Neuronal stem cell (in vitro differentiated cells): Measurements from ENCODE around the gene KRTAP10-2.
"Not testable (repeated sequence)": the region's sequence is repeated elsewhere in the genome, so short reads cannot be mapped to it uniquely, and the experiment has no call there.

ENCODE experiments used
- DNase-seq: peaks from one replicate; pipeline ENCODE4 v3.0.0-alpha.2; 2013; ENCODE audit warnings: low spot score
- H2AFZ ChIP-seq: one replicate; pipeline ENCODE4 v1.6.1; 2013; ENCODE audit warnings: mild to moderate bottlenecking, low read length, inconsistent platforms
- H2AK5ac ChIP-seq: 2 replicates; pipeline ENCODE4 v1.6.1; 2013; ENCODE audit warnings: low read depth, mild to moderate bottlenecking, inconsistent platforms, low read length, moderate library complexity, mixed read lengths
- H2BK120ac ChIP-seq: 2 replicates; pipeline ENCODE4 v1.6.1; 2013; ENCODE audit warnings: low read depth, mild to moderate bottlenecking, inconsistent platforms, low read length, moderate library complexity, mixed read lengths
- H2BK12ac ChIP-seq: one replicate; pipeline ENCODE4 v1.6.1; 2013; ENCODE audit warnings: low read length, inconsistent platforms
- H2BK15ac ChIP-seq: 2 replicates; pipeline ENCODE4 v1.6.1; 2013; ENCODE audit warnings: mild to moderate bottlenecking, low read length, inconsistent platforms, mixed read lengths
- H2BK5ac ChIP-seq: one replicate; pipeline ENCODE4 v1.6.1; 2013; ENCODE audit warnings: inconsistent platforms, mild to moderate bottlenecking, low read length, moderate library complexity
- H3K14ac ChIP-seq: one replicate; pipeline ENCODE4 v1.6.1; 2013; ENCODE audit warnings: low read length, inconsistent platforms
- H3K18ac ChIP-seq: 2 replicates; pipeline ENCODE4 v1.6.1; 2013; ENCODE audit warnings: low read length, inconsistent platforms
- H3K23ac ChIP-seq: 2 replicates; pipeline ENCODE4 v1.6.1; 2013; ENCODE audit warnings: low read depth, mild to moderate bottlenecking, mixed read lengths, low read length, inconsistent platforms; ENCODE audit not compliant: poor library complexity
- H3K27ac ChIP-seq: replicated peaks from 3 replicates; pipeline ENCODE4 v1.5.1; 2013; ENCODE audit warnings: low read length, inconsistent platforms
- H3K27me3 ChIP-seq, 3 experiments: 2 replicates each; pipeline ENCODE4 v1.6.1; 2013; ENCODE audit warnings: low read length in 3 of 3, mild to moderate bottlenecking in 2 of 3, inconsistent platforms in 1 of 3, low read depth in 1 of 3, mixed read lengths in 1 of 3, moderate library complexity in 1 of 3; ENCODE audit not compliant: control insufficient read depth in 3 of 3, insufficient read depth in 3 of 3
- H3K36me3 ChIP-seq, 2 donors: replicated peaks in 1 of 2; 2 replicates each; pipeline ENCODE4 v1.6.1; 2013; ENCODE audit warnings: low read length in 2 of 2; ENCODE audit not compliant: control insufficient read depth in 2 of 2, insufficient read depth in 2 of 2
- H3K4ac ChIP-seq: 2 replicates; pipeline ENCODE4 v1.6.1; 2013; ENCODE audit warnings: inconsistent platforms, mild to moderate bottlenecking, low read length, moderate library complexity
- H3K4me1 ChIP-seq, 2 donors: 1 replicate in 1 of 2; 2 replicates in 1 of 2; pipeline ENCODE4 v1.6.1; 2013; ENCODE audit warnings: low read length in 2 of 2, low read depth in 1 of 2; ENCODE audit not compliant: control insufficient read depth in 2 of 2, insufficient read depth in 1 of 2
- H3K4me2 ChIP-seq: one replicate; pipeline ENCODE4 v1.6.1; 2013; ENCODE audit warnings: mild to moderate bottlenecking, low read length, inconsistent platforms; ENCODE audit not compliant: insufficient read depth, poor library complexity, severe bottlenecking
- H3K4me3 ChIP-seq, 2 donors: 2 replicates each; pipeline ENCODE4 v1.5.1; 2013; ENCODE audit warnings: low read length in 2 of 2, mild to moderate bottlenecking in 2 of 2, inconsistent platforms in 1 of 2, moderate library complexity in 1 of 2
- H3K79me1 ChIP-seq: one replicate; pipeline ENCODE4 v1.6.1; 2013; ENCODE audit warnings: low read depth, mild to moderate bottlenecking, inconsistent platforms, low read length, moderate library complexity
- H3K9ac ChIP-seq: one replicate; pipeline ENCODE4 v1.6.1; 2013; ENCODE audit warnings: mild to moderate bottlenecking, low read depth, low read length, inconsistent platforms; ENCODE audit not compliant: poor library complexity
- H3K9me3 ChIP-seq, 2 donors: replicated peaks in 1 of 2; 2 replicates each; pipeline versions ENCODE3 to v1.6.1; 2013; ENCODE audit warnings: low read length in 2 of 2, mild to moderate bottlenecking in 2 of 2, inconsistent platforms in 1 of 2, low read depth in 1 of 2, mixed read lengths in 1 of 2, moderate library complexity in 1 of 2; ENCODE audit not compliant: control insufficient read depth in 2 of 2, insufficient read depth in 1 of 2
- H4K8ac ChIP-seq: one replicate; pipeline ENCODE4 v1.6.1; 2013; ENCODE audit warnings: low read depth, mild to moderate bottlenecking, inconsistent platforms, low read length, moderate library complexity
- H4K91ac ChIP-seq: one replicate; pipeline ENCODE4 v1.6.1; 2013; ENCODE audit warnings: low read length, low read depth, mild to moderate bottlenecking, inconsistent platforms; ENCODE audit not compliant: poor library complexity
- WGBS, 2 donors: extraction: QIAGEN DNeasy Blood & Tissue Kit; methylation state at CpG; one replicate each; pipeline ENCODE4 v1.1.7; 2013; ENCODE audit warnings: missing lambda C conversion rate in 2 of 2, mixed read lengths in 1 of 2; ENCODE audit not compliant: insufficient read length in 2 of 2, insufficient replicate concordance in 1 of 2; ENCODE audit errors: extremely low coverage in 2 of 2; 5-methylcytosine and 5-hydroxymethylcytosine counted together

The KRTAP10-2 gene

DNA sequence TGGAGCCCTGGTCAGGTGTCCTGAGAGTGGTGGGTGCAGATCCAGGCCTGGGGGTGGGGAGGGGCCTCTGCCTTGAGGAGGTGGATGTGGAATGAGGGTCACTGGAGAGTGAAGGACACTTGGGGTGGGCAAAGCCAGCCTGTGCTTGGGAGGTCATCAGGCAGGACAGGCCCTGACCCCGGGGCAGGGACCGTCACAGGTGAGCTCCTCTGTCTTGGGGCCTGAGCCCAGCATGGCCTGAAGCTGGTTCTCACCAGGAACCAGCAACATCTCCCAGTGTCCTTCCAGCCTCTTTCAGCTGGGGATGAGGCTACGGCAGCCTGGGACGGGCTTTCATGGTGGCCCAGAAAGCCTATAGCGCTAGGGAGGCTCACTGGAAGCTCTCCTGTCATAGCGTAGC lies 831 bp upstream of the KRTAP10-2 start:
- H3K27ac ChIP-seq: no peak overlapping the region
- WGBS, 2 donors: no CpG with 5 or more reads among the region's 6 CpGs
- H3K9me3 ChIP-seq: peaks cover 0 to 3% of the 10 kb centered on the region in 2 donors
- peak overlapping the region; percentile 69 for H2AFZ ChIP-seq
- no peak overlapping the region for H3K4me2 ChIP-seq
- H3K14ac ChIP-seq: peak overlapping the region; percentile 78
- peak overlapping the region; percentile 27 for H2BK5ac ChIP-seq
- no peak overlapping the region for H4K8ac ChIP-seq
- H2BK120ac ChIP-seq: peak overlapping the region; percentile 9
- H3K79me1 ChIP-seq: no peaks in the 10 kb centered on the region
- no peak overlapping the region for H3K4me3 ChIP-seq
- H2BK15ac ChIP-seq: peak overlapping the region; percentile 5
- no peak for DNase-seq
- peak overlapping the region; percentile 95 for H2AK5ac ChIP-seq
- peak overlapping the region; percentile 92 for H3K18ac ChIP-seq
- no peaks in the 10 kb centered on the region for H3K36me3 ChIP-seq
- peaks cover 21 to 22% of the 10 kb centered on the region in 2 donors for H3K4me1 ChIP-seq
- peak overlapping the region; percentile 10 for H2BK12ac ChIP-seq
- H3K27me3 ChIP-seq: no peaks in the 10 kb centered on the region
- H4K91ac ChIP-seq: peak overlapping the region; percentile 89
- H3K9ac ChIP-seq: no peak overlapping the region
- H3K23ac ChIP-seq: no peak overlapping the region
- no peak overlapping the region for H3K4ac ChIP-seq

DNA sequence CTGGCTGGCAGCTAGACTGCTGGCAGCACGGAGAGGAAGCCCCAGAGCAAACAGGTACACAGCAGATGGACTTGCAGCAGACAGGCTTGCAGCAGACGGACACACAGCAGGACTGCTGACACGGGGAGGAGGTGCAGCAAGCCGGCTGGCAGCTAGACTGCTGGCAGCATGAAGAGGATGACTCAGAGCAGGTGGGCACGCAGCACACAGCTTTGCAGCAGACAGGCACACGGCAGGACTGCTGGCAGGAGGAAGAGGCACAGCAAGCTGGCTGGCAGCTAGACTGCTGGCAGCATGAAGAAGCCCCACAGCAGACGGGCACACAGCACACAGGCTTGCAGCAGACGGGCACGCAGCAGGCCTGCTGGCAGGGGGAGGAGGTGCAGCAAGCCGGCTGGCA lies 498 bp downstream of the KRTAP10-2 start:
- Histone ChIP-seq H2AK5ac (peak overlapping the region; percentile 77), H4K8ac (no peak overlapping the region), H3K79me1 (no peaks in the 10 kb centered on the region), H3K4ac (no peak overlapping the region), H3K27me3 (no peaks in the 10 kb centered on the region), H4K91ac (peak overlapping the region; percentile 31), H3K4me1 (peaks cover 21 to 22% of the 10 kb centered on the region in 2 donors), H3K4me3 (peak overlapping the region in 1 of 2 donors; percentile 37), H3K4me2 (no peak overlapping the region), H3K36me3 (no peaks in the 10 kb centered on the region), H3K27ac (no peak overlapping the region), H2BK5ac (peak overlapping the region; percentile 16), H3K18ac (peak overlapping the region; percentile 48), H2BK120ac (no peak overlapping the region), H2AFZ (no peak overlapping the region), H2BK15ac (peak overlapping the region; percentile 81), H3K23ac (peak overlapping the region; percentile 1), H3K9me3 (peaks cover 0 to 3% of the 10 kb centered on the region in 2 donors), H3K14ac (peak overlapping the region; percentile 49), H2BK12ac (peak overlapping the region; percentile 16), H3K9ac (no peak overlapping the region)
- DNase-seq: no peak
- WGBS, 2 donors: no CpG with 5 or more reads among the region's 10 CpGs

DNA sequence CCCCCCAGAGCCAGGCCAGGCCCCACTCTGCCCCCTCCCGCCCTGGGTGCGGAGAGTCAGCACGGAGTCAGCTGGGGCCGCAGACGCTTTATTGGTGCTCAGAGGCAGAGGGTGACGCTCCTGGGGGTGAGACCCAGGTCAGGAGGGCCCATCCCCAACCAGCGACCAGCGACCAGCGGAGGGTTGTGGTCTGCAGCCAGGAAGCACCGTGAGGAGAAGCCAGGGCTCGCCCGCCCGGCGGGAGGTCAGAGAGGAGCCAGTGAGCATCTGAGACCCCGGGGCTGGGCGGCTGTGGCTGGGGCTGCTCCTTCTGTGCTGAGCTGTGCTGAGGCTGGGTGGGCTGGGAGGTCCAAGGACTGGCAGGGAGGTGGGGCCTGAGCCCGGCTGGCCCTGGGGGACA lies 1.0 kb downstream of the KRTAP10-2 start:
- peak overlapping the region; percentile 16 for H2BK5ac ChIP-seq
- WGBS, 2 donors: no CpG with 5 or more reads among the region's 17 CpGs
- H3K14ac ChIP-seq: peak overlapping the region; percentile 49
- H4K91ac ChIP-seq: peak overlapping the region; percentile 31
- not testable (repeated sequence) for H3K9ac ChIP-seq, H3K4me2 ChIP-seq, DNase-seq, H4K8ac ChIP-seq, H3K4ac ChIP-seq, H3K9me3 ChIP-seq, H3K27me3 ChIP-seq, H3K36me3 ChIP-seq, H3K79me1 ChIP-seq, H3K4me3 ChIP-seq, H3K27ac ChIP-seq
- H3K18ac ChIP-seq: peak overlapping the region; percentile 92
- H2AFZ ChIP-seq: peak overlapping the region; percentile 22
- H3K23ac ChIP-seq: peak overlapping the region; percentile 1
- peak overlapping the region; percentile 81 for H2BK15ac ChIP-seq
- H3K4me1 ChIP-seq: peaks cover 21 to 22% of the 10 kb centered on the region in 2 donors
- peak overlapping the region; percentile 49 for H2BK12ac ChIP-seq
- H2AK5ac ChIP-seq: peak overlapping the region; percentile 77
- peak overlapping the region; percentile 90 for H2BK120ac ChIP-seq

DNA sequence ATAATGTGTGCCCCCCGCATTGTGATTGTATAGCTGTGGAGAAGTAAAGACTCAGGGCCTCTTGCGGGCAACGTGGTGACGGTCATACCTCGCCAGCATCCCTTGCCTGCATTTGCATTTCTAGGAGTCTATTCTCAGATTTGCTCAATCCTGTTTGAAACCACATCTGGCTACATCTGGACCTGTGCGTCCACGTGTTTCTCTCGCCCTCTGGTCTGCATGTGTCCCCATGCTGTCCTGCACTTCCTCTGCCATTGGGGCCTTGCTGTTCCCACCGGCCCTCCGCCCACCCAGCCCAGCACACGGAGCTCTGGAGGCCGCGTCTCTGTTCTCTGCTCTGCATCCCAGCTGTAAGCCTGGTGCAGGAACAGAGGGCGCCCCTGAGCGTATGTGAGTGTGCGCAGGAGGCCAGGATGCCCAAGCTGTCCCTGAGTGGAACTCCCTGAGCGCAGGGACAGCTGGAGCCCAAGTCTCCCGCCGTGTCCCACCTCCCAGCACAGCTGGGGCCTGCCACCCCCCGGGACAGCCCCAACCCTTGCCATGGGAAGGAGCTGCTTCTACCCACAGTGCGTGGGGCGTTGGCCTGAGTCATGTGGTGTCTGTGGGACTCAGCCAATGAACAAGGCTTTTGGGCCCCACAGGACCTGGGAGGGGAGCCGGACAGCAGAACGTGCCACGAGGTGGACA lies 1.6 kb downstream of the KRTAP10-2 start:
- H3K4ac ChIP-seq: peak overlapping the region; percentile 96
- no peak overlapping the region for H3K14ac ChIP-seq
- H3K27ac ChIP-seq: peak overlapping the region; percentile 84
- H4K91ac ChIP-seq: peak overlapping the region; percentile 96
- peaks cover 0 to 3% of the 10 kb centered on the region in 2 donors for H3K9me3 ChIP-seq
- H3K4me2 ChIP-seq: no peak overlapping the region
- H2BK120ac ChIP-seq: peak overlapping the region; percentile 78
- no peaks in the 10 kb centered on the region for H3K36me3 ChIP-seq
- DNase-seq: no peak
- H2AK5ac ChIP-seq: peak overlapping the region; percentile 71
- H3K4me1 ChIP-seq: peaks cover 21 to 22% of the 10 kb centered on the region in 2 donors
- peak overlapping the region; percentile 96 for H3K18ac ChIP-seq
- no peak overlapping the region for H3K9ac ChIP-seq
- H3K23ac ChIP-seq: peak overlapping the region; percentile 56
- H3K79me1 ChIP-seq: no peaks in the 10 kb centered on the region
- H2BK5ac ChIP-seq: peak overlapping the region; percentile 78
- no peak overlapping the region for H3K4me3 ChIP-seq
- peak overlapping the region; percentile 81 for H2BK15ac ChIP-seq
- no CpG with 5 or more reads among the region's 25 CpGs for WGBS, 2 donors
- H2BK12ac ChIP-seq: peak overlapping the region; percentile 33
- no peak overlapping the region for H4K8ac ChIP-seq
- peak overlapping the region; percentile 71 for H2AFZ ChIP-seq
- H3K27me3 ChIP-seq: no peaks in the 10 kb centered on the region
